Lower leg skin (tissue), 3 donors: ENCODE measurements around the gene CYSLTR2.

ENCODE experiments used
- CTCF ChIP-seq, 3 donors: fragments of 450-650 bp; IDR thresholded peaks; one replicate each; pipeline ENCODE4 v1.5.1; 2016; ENCODE audit warnings: antibody characterized with exemption in 3 of 3, mild to moderate bottlenecking in 3 of 3, moderate library complexity in 2 of 3
- POLR2A ChIP-seq, 2 donors: fragments of 450-650 bp; IDR thresholded peaks; one replicate each; pipeline ENCODE4 v1.6.1; 2016 to 2017; ENCODE audit warnings: antibody characterized with exemption in 2 of 2, mild to moderate bottlenecking in 1 of 2, moderate library complexity in 1 of 2

DNA sequence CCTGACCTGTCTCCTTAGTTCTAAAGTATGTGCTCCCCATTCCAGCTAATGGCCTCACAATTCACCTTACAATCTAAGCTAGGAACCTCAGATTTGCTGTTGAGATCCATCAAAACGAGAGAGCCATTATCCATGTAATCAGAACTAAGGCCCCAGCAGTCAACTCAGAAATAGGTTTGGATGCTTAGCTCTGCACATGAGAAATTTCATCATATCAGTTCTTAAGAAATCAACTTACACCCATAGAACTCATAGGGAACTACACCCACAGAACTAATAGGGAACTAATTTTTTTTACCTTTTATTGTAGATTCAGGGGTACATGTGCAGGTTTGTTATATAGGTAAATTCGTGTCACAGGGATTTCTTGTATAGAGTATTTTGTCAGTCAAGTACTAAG, 28.7 kb downstream of the CYSLTR2 start:
- TF ChIP-seq CTCF (IDR thresholded peaks at IDR 0.05) (no peak), POLR2A (IDR thresholded peaks at IDR 0.05) (no peak)
